H1 (cell line): ENCODE data around the gene HOXA10. TPM values are rescaled to one million over a fixed set of nuclear protein-coding genes. Genes with fewer than 3 reads are reported as not detected.

Experiments
- CTCF ChIA-PET: fragments of 300-600 bp; sonication (Branson Sonifier 250); formaldehyde crosslinking; loops from one replicate; lab custom pipeline; 2021; ENCODE audit not compliant: partially characterized antibody; lab: Charles Lee
- POLR2A ChIA-PET: fragments of 300-600 bp; sonication (Branson Sonifier 250); formaldehyde crosslinking; loops from one replicate; lab custom pipeline; 2021; ENCODE audit warnings: inconsistent platforms; ENCODE audit not compliant: partially characterized antibody; lab: Charles Lee
- DNase-seq, 2 experiments: peaks; one replicate each; pipeline versions ENCODE4 v3.0.0 to v3.0.0-alpha.2; 2010 to 2022; ENCODE audit warnings: low spot score in 2 of 2, low read depth in 1 of 2, mixed read lengths in 1 of 2
- FAIRE-seq: peaks from 2 replicates; lab custom pipeline; 2011; peaks lifted over from hg19 to GRCh38; lab: Jason Lieb, UNC
- H2AFZ ChIP-seq: 2 replicates; pipeline ENCODE4 v1.8.1; 2012; ENCODE audit warnings: low read length, inconsistent platforms
- H2AK5ac ChIP-seq: 2 replicates; pipeline ENCODE4 v1.6.1; 2013; ENCODE audit warnings: low read depth, low read length
- H2BK120ac ChIP-seq: replicated peaks from 2 replicates; pipeline ENCODE3; 2013; ENCODE audit warnings: low read depth, low read length, inconsistent platforms
- H2BK12ac ChIP-seq: 2 replicates; pipeline ENCODE4 v1.6.1; 2013; ENCODE audit warnings: low read depth, low read length
- H2BK15ac ChIP-seq: 2 replicates; pipeline ENCODE4 v1.6.1; 2013; ENCODE audit warnings: low read length
- H2BK20ac ChIP-seq: 2 replicates; pipeline ENCODE4 v1.6.1; 2013; ENCODE audit warnings: low read length
- H2BK5ac ChIP-seq: 2 replicates; pipeline ENCODE4 v1.6.1; 2013; ENCODE audit warnings: low read depth, low read length
- H3K14ac ChIP-seq: 2 replicates; pipeline ENCODE4 v1.6.1; 2013; ENCODE audit warnings: inconsistent platforms; ENCODE audit not compliant: insufficient read length
- H3K18ac ChIP-seq: 2 replicates; pipeline ENCODE4 v1.6.1; 2013; ENCODE audit warnings: low read length; ENCODE audit errors: extremely low read depth
- H3K23ac ChIP-seq: 2 replicates; pipeline ENCODE4 v1.6.1; 2013; ENCODE audit warnings: inconsistent platforms; ENCODE audit not compliant: insufficient read length
- H3K23me2 ChIP-seq: 2 replicates; pipeline ENCODE4 v1.6.1; 2013; ENCODE audit warnings: low read depth, low read length
- H3K27ac ChIP-seq: 2 replicates; pipeline ENCODE4 v1.6.1; 2011; ENCODE audit warnings: low read depth, low read length, inconsistent platforms
- H3K27me3 ChIP-seq, 4 experiments: replicated peaks in 1 of 4; 1 replicate in 1 of 4; 2 replicates in 3 of 4; pipeline versions ENCODE4 v1.6.1 to v1.8.1; 2011 to 2013; ENCODE audit warnings: low read length in 3 of 4, mild to moderate bottlenecking in 3 of 4, inconsistent platforms in 2 of 4, mixed read lengths in 2 of 4, moderate library complexity in 1 of 4; ENCODE audit not compliant: control insufficient read depth in 3 of 4, insufficient read depth in 3 of 4; ENCODE audit errors: extremely low read depth in 1 of 4
- H3K36me3 ChIP-seq, 4 experiments: 2 replicates each; pipeline versions ENCODE4 v1.6.1 to v1.8.1; 2011 to 2013; ENCODE audit warnings: mild to moderate bottlenecking in 4 of 4, low read length in 3 of 4, moderate library complexity in 2 of 4, control low read depth in 1 of 4, inconsistent platforms in 1 of 4; ENCODE audit not compliant: insufficient read depth in 4 of 4, control insufficient read depth in 2 of 4
- H3K4ac ChIP-seq: replicated peaks from 2 replicates; pipeline ENCODE3; 2013; ENCODE audit warnings: low read length, low read depth, mixed read lengths, inconsistent platforms; ENCODE audit not compliant: insufficient read length
- H3K4me1 ChIP-seq, 4 experiments: replicated peaks in 1 of 4; 1 replicate in 1 of 4; 2 replicates in 3 of 4; pipeline versions ENCODE4 v1.6.1 to v1.8.1; 2011 to 2013; ENCODE audit warnings: low read length in 3 of 4, inconsistent platforms in 2 of 4, mixed read lengths in 1 of 4; ENCODE audit not compliant: insufficient read depth in 4 of 4, control insufficient read depth in 3 of 4
- H3K4me2 ChIP-seq, 2 experiments: 2 replicates each; pipeline versions ENCODE4 v1.6.1 to v1.8.1; 2011 to 2013; ENCODE audit warnings: low read depth in 2 of 2, low read length in 2 of 2, control low read depth in 1 of 2, inconsistent platforms in 1 of 2, mild to moderate bottlenecking in 1 of 2; ENCODE audit not compliant: insufficient read depth in 1 of 2
- H3K4me3 ChIP-seq, 4 experiments: fragments of 200-600, 300-600 bp in 1 of 4; sonication (generic), shearing (Covaris generic), sonication (Bioruptor Twin) in 1 of 4; 2 replicates each; pipeline versions ENCODE4 v1.5.1 to v1.8.1; 2011 to 2016; ENCODE audit warnings: low read length in 4 of 4, low read depth in 3 of 4, control low read depth in 2 of 4, inconsistent platforms in 2 of 4, mild to moderate bottlenecking in 2 of 4, mixed read lengths in 1 of 4, moderate library complexity in 1 of 4; ENCODE audit not compliant: insufficient read depth in 2 of 4; ENCODE audit errors: extremely low read depth in 1 of 4
- H3K56ac ChIP-seq: replicated peaks from 2 replicates; pipeline ENCODE3; 2013; ENCODE audit warnings: low read depth, mild to moderate bottlenecking, mixed read lengths, low read length, inconsistent platforms; ENCODE audit not compliant: insufficient read length
- H3K79me1 ChIP-seq: 2 replicates; pipeline ENCODE4 v1.6.1; 2013; ENCODE audit warnings: low read depth, low read length, control low read depth
- H3K79me2 ChIP-seq, 2 experiments: 2 replicates each; pipeline versions ENCODE4 v1.6.1 to v1.8.1; 2012 to 2013; ENCODE audit warnings: low read length in 2 of 2, mild to moderate bottlenecking in 2 of 2, inconsistent platforms in 1 of 2; ENCODE audit not compliant: insufficient read depth in 2 of 2, control insufficient read depth in 1 of 2
- H3K9ac ChIP-seq, 4 experiments: replicated peaks in 1 of 4; 1 replicate in 1 of 4; 2 replicates in 3 of 4; pipeline versions ENCODE4 v1.6.1 to v1.8.1; 2011 to 2013; ENCODE audit warnings: low read depth in 3 of 4, low read length in 3 of 4, control low read depth in 2 of 4, mild to moderate bottlenecking in 2 of 4, moderate library complexity in 2 of 4, inconsistent platforms in 1 of 4; ENCODE audit errors: extremely low read depth in 1 of 4
- H3K9me3 ChIP-seq, 2 experiments: 2 replicates each; pipeline versions ENCODE4 v1.6.1 to v1.8.1; 2012 to 2013; ENCODE audit warnings: mild to moderate bottlenecking in 2 of 2, moderate library complexity in 2 of 2, control low read depth in 1 of 2, inconsistent platforms in 1 of 2, low read depth in 1 of 2, low read length in 1 of 2, mixed read lengths in 1 of 2; ENCODE audit not compliant: insufficient read depth in 2 of 2
- H4K20me1 ChIP-seq, 2 experiments: replicated peaks in 1 of 2; 2 replicates each; pipeline versions ENCODE3 to v1.8.1; 2011 to 2013; ENCODE audit warnings: inconsistent platforms in 2 of 2, low read length in 2 of 2, mild to moderate bottlenecking in 1 of 2; ENCODE audit not compliant: insufficient read depth in 2 of 2, control insufficient read depth in 1 of 2
- H4K5ac ChIP-seq: 2 replicates; pipeline ENCODE4 v1.6.1; 2013; ENCODE audit warnings: low read length, low read depth, mixed read lengths, inconsistent platforms; ENCODE audit not compliant: insufficient read length
- H4K8ac ChIP-seq: 2 replicates; pipeline ENCODE4 v1.8.0; 2013; ENCODE audit warnings: mild to moderate bottlenecking, moderate library complexity, low read length, inconsistent platforms; ENCODE audit not compliant: insufficient read depth; ENCODE audit errors: extremely low read depth
- H4K91ac ChIP-seq: replicated peaks from 2 replicates; pipeline ENCODE3; 2013; ENCODE audit warnings: low read length, mixed read lengths, inconsistent platforms; ENCODE audit not compliant: insufficient read length
- BACH1 ChIP-seq: IDR thresholded peaks from 2 replicates; pipeline ENCODE4 v1.6.1; 2012; ENCODE audit warnings: low read length, improper control_type of control experiment
- JUN ChIP-seq: IDR thresholded peaks from 2 replicates; pipeline ENCODE4 v1.6.1; 2011; ENCODE audit warnings: low read depth, mild to moderate bottlenecking, improper control_type of control experiment, low read length
- KDM1A ChIP-seq: fragments of 200-600, 300-600 bp; sonication (generic); IDR thresholded peaks from 2 replicates; pipeline ENCODE4 v1.7.1; 2016; ENCODE audit warnings: mild to moderate bottlenecking, low read length, borderline replicate concordance
- MAFK ChIP-seq: IDR thresholded peaks from 2 replicates; pipeline ENCODE4 v1.6.1; 2012; ENCODE audit warnings: low read depth, mild to moderate bottlenecking, improper control_type of control experiment, low read length
- RFX5 ChIP-seq: IDR thresholded peaks from 2 replicates; pipeline ENCODE4 v1.6.1; 2011; ENCODE audit warnings: low read depth, low read length, improper control_type of control experiment, borderline replicate concordance
- SRF ChIP-seq: IDR thresholded peaks from 2 replicates; pipeline ENCODE4 v1.6.1; 2011; ENCODE audit warnings: mild to moderate bottlenecking, low read depth, low read length, moderate library complexity
- TAF7 ChIP-seq: optimal IDR thresholded peaks from 2 replicates; pipeline ENCODE3; 2011; ENCODE audit warnings: low read depth, mild to moderate bottlenecking, inconsistent platforms, low read length, moderate library complexity, borderline replicate concordance
- TEAD4 ChIP-seq: IDR thresholded peaks from 2 replicates; pipeline ENCODE4 v1.6.1; 2012; ENCODE audit warnings: low read depth, low read length, inconsistent platforms, mixed read lengths
- USF2 ChIP-seq: IDR thresholded peaks from 2 replicates; pipeline ENCODE4 v1.6.1; 2011; ENCODE audit warnings: low read length, improper control_type of control experiment
- ZNF274 ChIP-seq: IDR thresholded peaks from 2 replicates; pipeline ENCODE4 v1.7.0; 2012; ENCODE audit warnings: low read length, borderline replicate concordance; ENCODE audit errors: extremely low read depth
- WGBS, 2 experiments: shearing (Covaris generic) in 1 of 2; methylation state at CpG; one replicate each; pipeline versions ENCODE4 v1.1.6 to v1.1.7; 2013 to 2015; ENCODE audit warnings: low lambda C conversion rate in 2 of 2, mixed read lengths in 2 of 2, inconsistent platforms in 1 of 2, low coverage in 1 of 2, missing lambda C conversion rate in 1 of 2; ENCODE audit not compliant: insufficient replicate concordance in 2 of 2, insufficient coverage in 1 of 2, insufficient read length in 1 of 2; ENCODE audit errors: extremely low coverage in 1 of 2, missing lambda C conversion rate in 1 of 2; 5-methylcytosine and 5-hydroxymethylcytosine counted together
- polyA plus RNA-seq, 7 experiments: library from polyadenylated mRNA; depleted of rRNA in 3 of 7; stranded (reverse) in 5 of 7; unstranded in 2 of 7; fragments of >200 nt in 5 of 7; fragments of 200-250 nt in 2 of 7; gene quantifications; 1 replicate in 5 of 7; 2 replicates in 1 of 7; 4 replicates in 1 of 7; pipeline versions ENCODE4 v1.2.1 to v1.2.3, GENCODE V29; 2011 to 2013; ENCODE audit warnings: missing spikeins in 2 of 7, mixed read lengths in 2 of 7
- total RNA-seq: library from RNA; stranded (reverse); fragmentation: NEBNext Ultra II Directional; extraction: Animal tissue kit (Norgen Biotek cat#: 25700); gene quantifications from 2 replicates; pipeline ENCODE4 v1.2.1, GENCODE V29; 2021

The HOXA10 gene
- total and polyA plus RNA-seq, 2 of the 8 experiments (the other 6 are each of a cell fraction or from before 2014, with no cell fraction given): not detected

- Histone ChIP-seq H3K9me3 (no peaks in the 10 kb centered on the region), H3K14ac (no peak overlapping the region), H3K56ac (no peak overlapping the region), H3K36me3 (peaks cover 0 to 4% (median 0%) of the 10 kb centered on the region in 4 experiments; a peak in 1 of 8 replicates), H3K27ac (no peak overlapping the region), H4K20me1 (peaks cover 11 to 26% of the 10 kb centered on the region in 2 experiments), H3K27me3 (peaks cover 86 to 96% (median 94%) of the 10 kb centered on the region in 4 experiments), H3K79me2 (no peaks in the 10 kb centered on the region), H3K4me2 (no peak overlapping the region; a peak in 1 of 4 replicates), H4K5ac (no peak overlapping the region), H2BK5ac (no peak overlapping the region), H3K4me1 (peaks cover 11 to 20% (median 13%) of the 10 kb centered on the region in 4 experiments), H3K18ac (no peak overlapping the region), H4K91ac (no peak overlapping the region), H3K23ac (no peak overlapping the region), H4K8ac (no peak overlapping the region), H2BK15ac (no peak overlapping the region), H2AK5ac (no peak overlapping the region), H3K4me3 (no peak overlapping the region), H2BK20ac (no peak overlapping the region), H3K4ac (no peak overlapping the region), H2BK120ac (no peak overlapping the region), H3K79me1 (no peaks in the 10 kb centered on the region), H3K9ac (no peak overlapping the region), H3K23me2 (no peaks in the 10 kb centered on the region; the same call in 1 of the 2 replicates), H2AFZ (no peak overlapping the region), H2BK12ac (no peak overlapping the region)
- DNase-seq: no peak
- TF ChIP-seq KDM1A (no peak), JUN (no peak), MAFK (no peak), SRF (no peak), TAF7 (no peak), USF2 (no peak), TEAD4 (no peak), ZNF274 (no peak), RFX5 (no peak), BACH1 (no peak)
- CTCF ChIA-PET: interaction anchor here (0.7 to 1.9 kb wide), 4 partner anchors 12 to 112 kb away, joined by 3 to 10 read pairs (median 4); no protein-coding TSS in a partner anchor
- 83% methylated on average over 2 of the region's 2 CpGs; no CpG with 5 or more reads in 1 of the 2 experiments for WGBS, 2 experiments
- POLR2A ChIA-PET: no interaction called here
- FAIRE-seq: no peak
Observed at GRCh38 chr7:27215356-27215755, 41.2 kb upstream of the HOXA10 start.
